H1 (cell line): ENCODE measurements around the gene HOMER3. TPM values are rescaled to one million over a fixed set of nuclear protein-coding genes. Genes with fewer than 3 reads are reported as not detected.

Source experiments
- CTCF ChIA-PET: fragments of 300-600 bp; sonication (Branson Sonifier 250); formaldehyde crosslinking; loops from one replicate; lab custom pipeline; 2021; ENCODE audit not compliant: partially characterized antibody; lab: Charles Lee
- POLR2A ChIA-PET: fragments of 300-600 bp; sonication (Branson Sonifier 250); formaldehyde crosslinking; loops from one replicate; lab custom pipeline; 2021; ENCODE audit warnings: inconsistent platforms; ENCODE audit not compliant: partially characterized antibody; lab: Charles Lee
- DNase-seq, 2 experiments: peaks; one replicate each; pipeline versions ENCODE4 v3.0.0 to v3.0.0-alpha.2; 2010 to 2022; ENCODE audit warnings: low spot score in 2 of 2, low read depth in 1 of 2, mixed read lengths in 1 of 2
- FAIRE-seq: peaks from 2 replicates; lab custom pipeline; 2011; peaks lifted over from hg19 to GRCh38; lab: Jason Lieb, UNC
- H2AFZ ChIP-seq: 2 replicates; pipeline ENCODE4 v1.8.1; 2012; ENCODE audit warnings: low read length, inconsistent platforms
- H2AK5ac ChIP-seq: 2 replicates; pipeline ENCODE4 v1.6.1; 2013; ENCODE audit warnings: low read depth, low read length
- H2BK120ac ChIP-seq: replicated peaks from 2 replicates; pipeline ENCODE3; 2013; ENCODE audit warnings: low read depth, low read length, inconsistent platforms
- H2BK12ac ChIP-seq: 2 replicates; pipeline ENCODE4 v1.6.1; 2013; ENCODE audit warnings: low read depth, low read length
- H2BK15ac ChIP-seq: 2 replicates; pipeline ENCODE4 v1.6.1; 2013; ENCODE audit warnings: low read length
- H2BK20ac ChIP-seq: 2 replicates; pipeline ENCODE4 v1.6.1; 2013; ENCODE audit warnings: low read length
- H2BK5ac ChIP-seq: 2 replicates; pipeline ENCODE4 v1.6.1; 2013; ENCODE audit warnings: low read depth, low read length
- H3K14ac ChIP-seq: 2 replicates; pipeline ENCODE4 v1.6.1; 2013; ENCODE audit warnings: inconsistent platforms; ENCODE audit not compliant: insufficient read length
- H3K18ac ChIP-seq: 2 replicates; pipeline ENCODE4 v1.6.1; 2013; ENCODE audit warnings: low read length; ENCODE audit errors: extremely low read depth
- H3K23ac ChIP-seq: 2 replicates; pipeline ENCODE4 v1.6.1; 2013; ENCODE audit warnings: inconsistent platforms; ENCODE audit not compliant: insufficient read length
- H3K23me2 ChIP-seq: 2 replicates; pipeline ENCODE4 v1.6.1; 2013; ENCODE audit warnings: low read depth, low read length
- H3K27ac ChIP-seq: 2 replicates; pipeline ENCODE4 v1.6.1; 2011; ENCODE audit warnings: low read depth, low read length, inconsistent platforms
- H3K27me3 ChIP-seq, 4 experiments: replicated peaks in 1 of 4; 1 replicate in 1 of 4; 2 replicates in 3 of 4; pipeline versions ENCODE4 v1.6.1 to v1.8.1; 2011 to 2013; ENCODE audit warnings: low read length in 3 of 4, mild to moderate bottlenecking in 3 of 4, inconsistent platforms in 2 of 4, mixed read lengths in 2 of 4, moderate library complexity in 1 of 4; ENCODE audit not compliant: control insufficient read depth in 3 of 4, insufficient read depth in 3 of 4; ENCODE audit errors: extremely low read depth in 1 of 4
- H3K36me3 ChIP-seq, 4 experiments: 2 replicates each; pipeline versions ENCODE4 v1.6.1 to v1.8.1; 2011 to 2013; ENCODE audit warnings: mild to moderate bottlenecking in 4 of 4, low read length in 3 of 4, moderate library complexity in 2 of 4, control low read depth in 1 of 4, inconsistent platforms in 1 of 4; ENCODE audit not compliant: insufficient read depth in 4 of 4, control insufficient read depth in 2 of 4
- H3K4ac ChIP-seq: replicated peaks from 2 replicates; pipeline ENCODE3; 2013; ENCODE audit warnings: low read length, low read depth, mixed read lengths, inconsistent platforms; ENCODE audit not compliant: insufficient read length
- H3K4me1 ChIP-seq, 4 experiments: replicated peaks in 1 of 4; 1 replicate in 1 of 4; 2 replicates in 3 of 4; pipeline versions ENCODE4 v1.6.1 to v1.8.1; 2011 to 2013; ENCODE audit warnings: low read length in 3 of 4, inconsistent platforms in 2 of 4, mixed read lengths in 1 of 4; ENCODE audit not compliant: insufficient read depth in 4 of 4, control insufficient read depth in 3 of 4
- H3K4me2 ChIP-seq, 2 experiments: 2 replicates each; pipeline versions ENCODE4 v1.6.1 to v1.8.1; 2011 to 2013; ENCODE audit warnings: low read depth in 2 of 2, low read length in 2 of 2, control low read depth in 1 of 2, inconsistent platforms in 1 of 2, mild to moderate bottlenecking in 1 of 2; ENCODE audit not compliant: insufficient read depth in 1 of 2
- H3K4me3 ChIP-seq, 4 experiments: fragments of 200-600, 300-600 bp in 1 of 4; sonication (generic), shearing (Covaris generic), sonication (Bioruptor Twin) in 1 of 4; 2 replicates each; pipeline versions ENCODE4 v1.5.1 to v1.8.1; 2011 to 2016; ENCODE audit warnings: low read length in 4 of 4, low read depth in 3 of 4, control low read depth in 2 of 4, inconsistent platforms in 2 of 4, mild to moderate bottlenecking in 2 of 4, mixed read lengths in 1 of 4, moderate library complexity in 1 of 4; ENCODE audit not compliant: insufficient read depth in 2 of 4; ENCODE audit errors: extremely low read depth in 1 of 4
- H3K56ac ChIP-seq: replicated peaks from 2 replicates; pipeline ENCODE3; 2013; ENCODE audit warnings: low read depth, mild to moderate bottlenecking, mixed read lengths, low read length, inconsistent platforms; ENCODE audit not compliant: insufficient read length
- H3K79me1 ChIP-seq: 2 replicates; pipeline ENCODE4 v1.6.1; 2013; ENCODE audit warnings: low read depth, low read length, control low read depth
- H3K79me2 ChIP-seq, 2 experiments: 2 replicates each; pipeline versions ENCODE4 v1.6.1 to v1.8.1; 2012 to 2013; ENCODE audit warnings: low read length in 2 of 2, mild to moderate bottlenecking in 2 of 2, inconsistent platforms in 1 of 2; ENCODE audit not compliant: insufficient read depth in 2 of 2, control insufficient read depth in 1 of 2
- H3K9ac ChIP-seq, 4 experiments: replicated peaks in 1 of 4; 1 replicate in 1 of 4; 2 replicates in 3 of 4; pipeline versions ENCODE4 v1.6.1 to v1.8.1; 2011 to 2013; ENCODE audit warnings: low read depth in 3 of 4, low read length in 3 of 4, control low read depth in 2 of 4, mild to moderate bottlenecking in 2 of 4, moderate library complexity in 2 of 4, inconsistent platforms in 1 of 4; ENCODE audit errors: extremely low read depth in 1 of 4
- H3K9me3 ChIP-seq, 2 experiments: 2 replicates each; pipeline versions ENCODE4 v1.6.1 to v1.8.1; 2012 to 2013; ENCODE audit warnings: mild to moderate bottlenecking in 2 of 2, moderate library complexity in 2 of 2, control low read depth in 1 of 2, inconsistent platforms in 1 of 2, low read depth in 1 of 2, low read length in 1 of 2, mixed read lengths in 1 of 2; ENCODE audit not compliant: insufficient read depth in 2 of 2
- H4K20me1 ChIP-seq, 2 experiments: replicated peaks in 1 of 2; 2 replicates each; pipeline versions ENCODE3 to v1.8.1; 2011 to 2013; ENCODE audit warnings: inconsistent platforms in 2 of 2, low read length in 2 of 2, mild to moderate bottlenecking in 1 of 2; ENCODE audit not compliant: insufficient read depth in 2 of 2, control insufficient read depth in 1 of 2
- H4K5ac ChIP-seq: 2 replicates; pipeline ENCODE4 v1.6.1; 2013; ENCODE audit warnings: low read length, low read depth, mixed read lengths, inconsistent platforms; ENCODE audit not compliant: insufficient read length
- H4K8ac ChIP-seq: 2 replicates; pipeline ENCODE4 v1.8.0; 2013; ENCODE audit warnings: mild to moderate bottlenecking, moderate library complexity, low read length, inconsistent platforms; ENCODE audit not compliant: insufficient read depth; ENCODE audit errors: extremely low read depth
- H4K91ac ChIP-seq: replicated peaks from 2 replicates; pipeline ENCODE3; 2013; ENCODE audit warnings: low read length, mixed read lengths, inconsistent platforms; ENCODE audit not compliant: insufficient read length
- CBX8 ChIP-seq: fragments of 300-800, 300-1000 bp; sonication (generic); IDR thresholded peaks from 2 replicates; pipeline ENCODE4 v1.7.1; 2016; ENCODE audit warnings: low read depth, low read length, borderline replicate concordance
- POLR2AphosphoS5 ChIP-seq: IDR thresholded peaks from 2 replicates; pipeline ENCODE4 v1.6.1; 2011; ENCODE audit warnings: low read depth, low read length
- TAF7 ChIP-seq: optimal IDR thresholded peaks from 2 replicates; pipeline ENCODE3; 2011; ENCODE audit warnings: low read depth, mild to moderate bottlenecking, inconsistent platforms, low read length, moderate library complexity, borderline replicate concordance
- TEAD4 ChIP-seq: IDR thresholded peaks from 2 replicates; pipeline ENCODE4 v1.6.1; 2012; ENCODE audit warnings: low read depth, low read length, inconsistent platforms, mixed read lengths
- WGBS, 2 experiments: shearing (Covaris generic) in 1 of 2; methylation state at CpG; one replicate each; pipeline versions ENCODE4 v1.1.6 to v1.1.7; 2013 to 2015; ENCODE audit warnings: low lambda C conversion rate in 2 of 2, mixed read lengths in 2 of 2, inconsistent platforms in 1 of 2, low coverage in 1 of 2, missing lambda C conversion rate in 1 of 2; ENCODE audit not compliant: insufficient replicate concordance in 2 of 2, insufficient coverage in 1 of 2, insufficient read length in 1 of 2; ENCODE audit errors: extremely low coverage in 1 of 2, missing lambda C conversion rate in 1 of 2; 5-methylcytosine and 5-hydroxymethylcytosine counted together
- polyA plus RNA-seq, 7 experiments: library from polyadenylated mRNA; depleted of rRNA in 3 of 7; stranded (reverse) in 5 of 7; unstranded in 2 of 7; fragments of >200 nt in 5 of 7; fragments of 200-250 nt in 2 of 7; gene quantifications; 1 replicate in 5 of 7; 2 replicates in 1 of 7; 4 replicates in 1 of 7; pipeline versions ENCODE4 v1.2.1 to v1.2.3, GENCODE V29; 2011 to 2013; ENCODE audit warnings: missing spikeins in 2 of 7, mixed read lengths in 2 of 7
- total RNA-seq: library from RNA; stranded (reverse); fragmentation: NEBNext Ultra II Directional; extraction: Animal tissue kit (Norgen Biotek cat#: 25700); gene quantifications from 2 replicates; pipeline ENCODE4 v1.2.1, GENCODE V29; 2021

The HOMER3 gene
- total and polyA plus RNA-seq, 2 of the 8 experiments (the other 6 are each of a cell fraction or from before 2014, with no cell fraction given): 28.3 to 41.6 TPM

GRCh38 chr19:18921593-18921992 is 19.4 kb downstream of the HOMER3 start:
- 98% methylated on average over 17 of the region's 17 CpGs; no CpG with 5 or more reads in 1 of the 2 experiments for WGBS, 2 experiments
- H2AFZ ChIP-seq: no peak overlapping the region
- no peak for TF ChIP-seq CBX8
- TF ChIP-seq TAF7: no peak
- TF ChIP-seq TEAD4: no peak
- 0 out of 2 replicates have a peak, but pooled peaks have one; percentile 11 for TF ChIP-seq POLR2AphosphoS5
- H3K4me2 ChIP-seq: no peak overlapping the region
- peaks cover 0 to 9% (median 6%) of the 10 kb centered on the region in 4 experiments; a peak in 6 of 7 replicates for H3K4me1 ChIP-seq
- H4K5ac ChIP-seq: no peak overlapping the region
- no peak overlapping the region for H2BK15ac ChIP-seq
- no peak overlapping the region for H2AK5ac ChIP-seq
- H3K9ac ChIP-seq: no peak overlapping the region
- no peak overlapping the region for H3K18ac ChIP-seq
- no peak overlapping the region for H2BK20ac ChIP-seq
- ChIA-PET POLR2A (interaction anchor here (0.7 to 6.7 kb wide), 5 partner anchors 10 to 33 kb away, joined by 3 to 94 read pairs (median 3); partner anchors contain the start of gene CERS1), CTCF (interaction anchor here (0.6 to 1.7 kb wide), 4 partner anchors 13 to 508 kb away, joined by 4 to 5 read pairs (median 4); no protein-coding TSS in a partner anchor)
- no peak overlapping the region for H3K56ac ChIP-seq
- H3K79me2 ChIP-seq: peaks cover 4 to 22% of the 10 kb centered on the region in 2 experiments; a peak in 3 of 4 replicates
- peaks cover 10% of the 10 kb centered on the region for H3K79me1 ChIP-seq
- H4K20me1 ChIP-seq: peaks cover 0 to 18% of the 10 kb centered on the region in 2 experiments
- H3K27ac ChIP-seq: no peak overlapping the region
- no peak overlapping the region for H3K14ac ChIP-seq
- H3K23me2 ChIP-seq: peaks cover 15% of the 10 kb centered on the region
- H3K9me3 ChIP-seq: no peaks in the 10 kb centered on the region
- H2BK12ac ChIP-seq: no peak overlapping the region
- no peak overlapping the region for H3K23ac ChIP-seq
- H3K4ac ChIP-seq: no peak overlapping the region
- no peak overlapping the region for H2BK5ac ChIP-seq
- no peak overlapping the region for H3K4me3 ChIP-seq
- H3K36me3 ChIP-seq: peaks cover 5 to 30% (median 12%) of the 10 kb centered on the region in 4 experiments; a peak in 7 of 8 replicates
- FAIRE-seq: no peak
- no peak overlapping the region for H4K91ac ChIP-seq
- no peaks in the 10 kb centered on the region for H3K27me3 ChIP-seq
- DNase-seq: no peak
- no peak overlapping the region for H2BK120ac ChIP-seq
- peak overlapping the region; percentile 70; the same call in 1 of the 2 replicates for H4K8ac ChIP-seq
